Loucy (cell line): ENCODE results near the gene DLG1.

Experiments
- H2AFZ ChIP-seq: fragments of 200-600 bp; sonication (generic); 2 replicates; pipeline ENCODE4 v1.6.0; 2016; ENCODE audit warnings: antibody characterized with exemption, mild to moderate bottlenecking, low read length, moderate library complexity
- H3F3A ChIP-seq: fragments of 200-600 bp; 2 replicates; pipeline ENCODE4 v1.6.0; 2016; ENCODE audit warnings: antibody characterized with exemption, low read depth, mild to moderate bottlenecking
- H3K27me3 ChIP-seq: fragments of 200-600 bp; sonication (generic); 2 replicates; pipeline ENCODE4 v1.6.1; 2014; ENCODE audit warnings: low read length, mild to moderate bottlenecking; ENCODE audit not compliant: insufficient read depth, poor library complexity, severe bottlenecking
- H3K36me3 ChIP-seq: fragments of 200-600 bp; sonication (generic); 2 replicates; pipeline ENCODE4 v1.6.1; 2016; ENCODE audit warnings: low read length; ENCODE audit not compliant: insufficient read depth
- H3K4me1 ChIP-seq: fragments of 200-600 bp; sonication (generic); 2 replicates; pipeline ENCODE4 v1.5.1; 2014; ENCODE audit warnings: low read length, mild to moderate bottlenecking; ENCODE audit not compliant: insufficient read depth, poor library complexity, severe bottlenecking
- H3K4me2 ChIP-seq: fragments of 200-600 bp; sonication (generic); 2 replicates; pipeline ENCODE4 v1.6.0; 2014; ENCODE audit warnings: antibody characterized with exemption, low read length, low read depth, mild to moderate bottlenecking; ENCODE audit not compliant: poor library complexity, severe bottlenecking
- H3K4me3 ChIP-seq: fragments of 200-600 bp; sonication (generic); 2 replicates; pipeline ENCODE4 v1.5.1; 2014; ENCODE audit warnings: low read length, mild to moderate bottlenecking, mixed read lengths; ENCODE audit not compliant: poor library complexity, severe bottlenecking
- H3K79me2 ChIP-seq: fragments of 200-600 bp; sonication (generic); 2 replicates; pipeline ENCODE4 v1.6.1; 2014; ENCODE audit warnings: low read length; ENCODE audit not compliant: insufficient read depth
- H3K9ac ChIP-seq: fragments of 200-600 bp; sonication (generic); 2 replicates; pipeline ENCODE4 v1.6.0; 2014; ENCODE audit warnings: mild to moderate bottlenecking, low read depth, low read length, moderate library complexity; ENCODE audit not compliant: poor library complexity, severe bottlenecking
- H3K9me2 ChIP-seq: fragments of 200-600 bp; sonication (generic); replicated peaks from 2 replicates; pipeline ENCODE4 v1.6.1; 2016; ENCODE audit warnings: low read depth, low read length, mixed read lengths
- H3K9me3 ChIP-seq: fragments of 200-600 bp; sonication (generic); 2 replicates; pipeline ENCODE4 v1.6.1; 2014; ENCODE audit warnings: mild to moderate bottlenecking, antibody characterized with exemption, low read length, low read depth; ENCODE audit not compliant: insufficient read depth
- H4K20me1 ChIP-seq: fragments of 200-600 bp; sonication (generic); 2 replicates; pipeline ENCODE4 v1.6.0; 2014; ENCODE audit warnings: antibody characterized with exemption, low read length, mild to moderate bottlenecking; ENCODE audit not compliant: insufficient read depth, poor library complexity, severe bottlenecking
- EZH2phosphoT487 ChIP-seq: fragments of 200-600 bp; IDR thresholded peaks from 2 replicates; pipeline ENCODE4 v1.6.1; 2018; ENCODE audit warnings: antibody characterized with exemption, mild to moderate bottlenecking, moderate library complexity, borderline replicate concordance
- TF ChIP-seq, protein P1 (sequence below): fragments of 200-600 bp; sonication (generic); conservative IDR thresholded peaks from 2 replicates; pipeline ENCODE4 v1.5.1; 2014; ENCODE audit warnings: mild to moderate bottlenecking, antibody characterized with exemption, low read length

The DLG1 gene

DNA sequence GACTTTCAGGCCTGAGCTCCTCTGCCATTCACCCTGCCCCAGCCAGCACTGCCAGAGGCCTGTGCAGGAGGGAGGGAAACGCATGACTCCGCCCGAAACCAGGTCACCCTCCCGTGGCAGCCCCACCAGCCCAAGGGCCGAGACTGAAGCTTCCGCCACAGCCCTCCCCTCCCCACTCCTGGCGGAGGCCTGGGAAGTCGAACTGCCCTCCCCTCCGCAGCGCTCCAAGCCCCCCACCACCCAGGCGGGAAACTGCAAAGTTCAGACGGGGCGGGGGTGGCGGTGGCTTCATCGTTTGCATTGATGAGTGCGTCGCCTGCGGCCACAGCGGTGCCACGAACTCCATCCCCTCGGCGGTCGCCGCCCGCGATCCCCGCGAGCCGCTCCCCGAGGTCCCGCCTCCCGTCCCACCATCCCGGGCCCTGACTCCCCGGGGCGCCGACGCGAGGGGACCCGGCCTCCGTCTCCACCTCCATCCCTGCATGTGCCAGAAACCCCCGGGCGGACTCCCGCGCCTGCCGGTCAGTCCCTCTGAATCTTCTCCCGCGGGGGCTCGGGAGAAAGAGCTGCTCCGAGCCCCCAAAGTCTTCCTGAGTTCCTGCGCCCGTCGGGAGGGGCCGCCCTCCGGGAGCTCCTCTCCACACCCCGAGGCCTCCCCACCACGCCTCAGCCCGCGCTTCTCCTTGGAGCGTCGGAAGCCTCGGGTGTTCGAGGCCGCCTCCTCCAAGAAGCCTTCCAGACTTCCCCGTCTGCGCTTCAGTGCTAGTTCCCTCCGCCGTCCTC lies 269.5 kb downstream of the DLG1 start:
- peak overlapping the region; percentile 63 for H3K9ac ChIP-seq
- H3K36me3 ChIP-seq, result no peaks in the 10 kb centered on the region
- H3K9me3 ChIP-seq, result no peaks in the 10 kb centered on the region
- H3K79me2 ChIP-seq, result no peaks in the 10 kb centered on the region
- no peaks in the 10 kb centered on the region for H3K27me3 ChIP-seq
- H3K4me1 ChIP-seq, result peaks cover 9% of the 10 kb centered on the region
- H3K4me2 ChIP-seq, result peak overlapping the region; percentile 72
- H3K4me3 ChIP-seq, result peak overlapping the region; percentile 74
- no peak for TF ChIP-seq EZH2phosphoT487
- TF ChIP-seq, protein P1, sequence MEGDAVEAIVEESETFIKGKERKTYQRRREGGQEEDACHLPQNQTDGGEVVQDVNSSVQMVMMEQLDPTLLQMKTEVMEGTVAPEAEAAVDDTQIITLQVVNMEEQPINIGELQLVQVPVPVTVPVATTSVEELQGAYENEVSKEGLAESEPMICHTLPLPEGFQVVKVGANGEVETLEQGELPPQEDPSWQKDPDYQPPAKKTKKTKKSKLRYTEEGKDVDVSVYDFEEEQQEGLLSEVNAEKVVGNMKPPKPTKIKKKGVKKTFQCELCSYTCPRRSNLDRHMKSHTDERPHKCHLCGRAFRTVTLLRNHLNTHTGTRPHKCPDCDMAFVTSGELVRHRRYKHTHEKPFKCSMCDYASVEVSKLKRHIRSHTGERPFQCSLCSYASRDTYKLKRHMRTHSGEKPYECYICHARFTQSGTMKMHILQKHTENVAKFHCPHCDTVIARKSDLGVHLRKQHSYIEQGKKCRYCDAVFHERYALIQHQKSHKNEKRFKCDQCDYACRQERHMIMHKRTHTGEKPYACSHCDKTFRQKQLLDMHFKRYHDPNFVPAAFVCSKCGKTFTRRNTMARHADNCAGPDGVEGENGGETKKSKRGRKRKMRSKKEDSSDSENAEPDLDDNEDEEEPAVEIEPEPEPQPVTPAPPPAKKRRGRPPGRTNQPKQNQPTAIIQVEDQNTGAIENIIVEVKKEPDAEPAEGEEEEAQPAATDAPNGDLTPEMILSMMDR, result no peak
- H3K9me2 ChIP-seq, result no peaks in the 10 kb centered on the region
- H3F3A ChIP-seq, result no peaks in the 10 kb centered on the region
- peak overlapping the region; percentile 91 for H2AFZ ChIP-seq
- H4K20me1 ChIP-seq, result no peaks in the 10 kb centered on the region

DNA sequence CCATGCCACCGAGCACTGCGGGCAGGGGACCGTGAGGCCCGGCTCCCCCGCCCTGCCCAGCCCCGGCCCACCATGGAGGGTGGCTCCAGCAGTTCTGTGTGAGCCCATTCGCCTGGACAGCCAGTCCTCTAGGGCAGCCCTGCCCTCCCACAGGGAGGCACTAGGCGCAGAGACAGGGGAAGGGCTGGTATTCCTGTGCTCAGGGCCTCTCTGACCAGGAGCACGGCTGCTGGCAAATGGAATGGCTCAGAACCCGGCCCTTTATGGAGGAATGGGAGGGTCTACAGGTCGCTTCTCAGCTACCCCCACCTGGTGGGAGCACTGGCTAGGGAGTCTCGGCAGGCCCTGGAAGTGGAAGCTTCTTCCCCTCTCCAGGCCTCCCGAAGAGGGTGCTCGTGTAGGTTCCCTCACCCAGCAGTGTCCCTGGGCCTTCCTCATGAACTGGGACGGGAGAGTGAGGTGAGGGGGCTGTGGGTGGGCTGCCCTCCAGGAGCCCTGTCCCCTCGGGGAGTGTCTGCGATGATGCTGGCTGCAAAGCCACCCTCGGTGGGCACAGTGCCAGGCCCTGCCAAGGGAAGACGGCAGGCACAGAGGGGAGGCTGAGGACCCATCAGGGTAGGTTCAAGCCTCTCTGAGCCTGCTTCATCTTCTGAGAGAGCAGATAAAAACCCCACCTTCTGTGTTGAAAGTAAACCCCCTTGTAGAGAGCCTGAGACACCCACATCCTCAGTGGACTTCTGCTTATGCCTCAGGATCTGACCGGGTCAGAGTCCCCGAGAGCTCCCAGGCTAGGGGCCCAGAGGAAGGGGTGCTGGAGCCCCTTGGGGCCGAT lies 270.3 kb downstream of the DLG1 start:
- Histone ChIP-seq H3K36me3 (no peaks in the 10 kb centered on the region), H4K20me1 (no peaks in the 10 kb centered on the region), H3K79me2 (no peaks in the 10 kb centered on the region), H3K9me3 (no peaks in the 10 kb centered on the region), H3K4me2 (no peak overlapping the region), H3K9ac (no peak overlapping the region), H3K27me3 (no peaks in the 10 kb centered on the region), H3K4me1 (peaks cover 16% of the 10 kb centered on the region), H3K9me2 (no peaks in the 10 kb centered on the region), H3F3A (no peaks in the 10 kb centered on the region), H3K4me3 (no peak overlapping the region), H2AFZ (no peak overlapping the region)
- no peak for TF ChIP-seq EZH2phosphoT487
- TF ChIP-seq, protein P1, result no peak

DNA sequence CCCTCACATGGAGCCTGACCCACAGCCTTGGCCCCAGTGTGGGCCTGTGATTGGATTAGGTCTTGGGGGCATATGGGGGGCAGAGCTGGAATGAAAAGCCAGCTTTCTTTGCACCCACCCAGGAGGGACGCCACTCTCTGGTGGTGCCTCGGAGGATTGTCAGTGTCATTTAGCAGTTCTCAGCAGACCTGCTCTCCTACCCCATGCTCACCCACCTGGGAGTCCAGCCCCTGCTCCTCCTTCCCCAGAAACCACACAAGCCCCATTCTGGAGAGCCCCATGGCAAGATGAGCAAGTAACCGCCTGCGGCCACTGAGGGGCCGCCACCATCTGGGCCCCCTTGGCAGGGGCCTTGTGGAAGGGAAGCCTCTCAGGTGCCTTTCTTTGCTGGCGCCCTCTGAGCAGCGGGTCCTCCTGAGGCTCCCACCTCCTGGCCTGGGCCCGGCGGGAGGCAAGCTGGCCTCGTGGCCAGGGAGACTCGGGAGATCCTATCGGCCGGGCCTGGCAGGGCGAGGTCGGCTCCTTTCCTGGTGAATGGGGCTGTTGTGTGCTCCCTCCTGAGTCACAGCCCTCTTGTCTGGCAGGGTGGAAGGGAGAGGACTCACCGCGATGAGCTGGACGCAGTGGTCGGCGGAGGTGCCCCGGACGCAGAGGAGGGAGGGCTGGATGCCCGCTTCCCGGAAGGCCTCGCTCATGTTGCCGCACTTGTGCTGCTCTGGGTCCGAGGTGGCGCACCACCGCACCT lies 271.1 kb downstream of the DLG1 start:
- TF ChIP-seq, protein P1, result no peak
- TF ChIP-seq EZH2phosphoT487, result no peak
- Histone ChIP-seq H3K9ac (no peak overlapping the region), H2AFZ (no peak overlapping the region), H3K9me2 (no peaks in the 10 kb centered on the region), H4K20me1 (no peaks in the 10 kb centered on the region), H3K4me3 (no peak overlapping the region), H3F3A (no peaks in the 10 kb centered on the region), H3K4me1 (peaks cover 24% of the 10 kb centered on the region), H3K79me2 (no peaks in the 10 kb centered on the region), H3K36me3 (no peaks in the 10 kb centered on the region), H3K9me3 (no peaks in the 10 kb centered on the region), H3K4me2 (no peak overlapping the region), H3K27me3 (no peaks in the 10 kb centered on the region)
